ENCODE data around the gene CRY2. TPM values are rescaled to one million over a fixed set of nuclear protein-coding genes. Genes with fewer than 3 reads are reported as not detected.

Gene CRY2
- total RNA-seq, 1 experiment from 2014 or later, result 16.1 TPM

DNA sequence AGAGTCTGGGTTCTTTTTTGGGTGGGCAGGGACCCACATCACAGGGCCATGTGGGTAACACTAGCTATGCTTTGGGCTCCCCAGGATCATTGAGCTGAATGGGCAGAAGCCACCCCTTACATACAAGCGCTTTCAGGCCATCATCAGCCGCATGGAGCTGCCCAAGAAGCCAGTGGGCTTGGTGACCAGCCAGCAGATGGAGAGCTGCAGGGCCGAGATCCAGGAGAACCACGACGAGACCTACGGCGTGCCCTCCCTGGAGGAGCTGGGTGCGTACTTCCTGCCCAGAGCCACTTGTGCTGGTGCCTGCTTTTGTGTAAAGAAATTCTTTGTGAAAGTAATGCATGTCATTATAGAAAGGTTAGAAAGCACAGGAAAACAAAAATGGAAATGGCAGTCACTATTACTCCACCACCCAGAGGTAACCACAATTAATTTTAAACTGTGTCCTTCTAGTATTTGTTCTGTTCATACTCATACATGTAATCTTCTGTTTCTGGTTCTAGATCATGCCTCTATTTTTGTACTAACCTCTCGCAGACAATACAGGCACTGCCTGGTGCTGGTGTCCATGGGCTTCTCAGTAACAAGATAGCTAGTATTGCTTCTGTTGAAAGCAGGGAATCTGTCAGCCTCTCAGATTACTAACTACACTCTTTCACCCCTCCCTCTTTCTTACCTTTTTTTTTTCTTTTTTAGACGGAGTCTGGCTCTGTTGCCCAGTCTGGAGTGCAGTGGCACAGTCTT lies 13.7 kb downstream of the CRY2 start:
- Histone ChIP-seq H3K4me3 (no peak overlapping the region), H3K4me1 (replicated peaks) (peaks cover 16% of the 10 kb centered on the region), H3K9me3 (replicated peaks) (no peaks in the 10 kb centered on the region), H3K27ac (no peak overlapping the region), H3K36me3 (peaks cover 90% of the 10 kb centered on the region), H3K27me3 (replicated peaks) (no peaks in the 10 kb centered on the region)
- no peak for DNase-seq (ENCODE audit: low read depth in 1 of 2, low spot score in 2 of 2)

- Histone ChIP-seq H3K4me3 (no peak overlapping the region), H3K36me3 (peaks cover 93% of the 10 kb centered on the region), H3K27me3 (replicated peaks) (no peaks in the 10 kb centered on the region), H3K27ac (no peak overlapping the region), H3K4me1 (replicated peaks) (no peaks in the 10 kb centered on the region), H3K9me3 (replicated peaks) (no peaks in the 10 kb centered on the region)
- DNase-seq (ENCODE audit: low read depth in 1 of 2, low spot score in 2 of 2), result no peak
Measured at GRCh38 chr11:45864041-45864440, 16.8 kb downstream of the CRY2 start.

DNA sequence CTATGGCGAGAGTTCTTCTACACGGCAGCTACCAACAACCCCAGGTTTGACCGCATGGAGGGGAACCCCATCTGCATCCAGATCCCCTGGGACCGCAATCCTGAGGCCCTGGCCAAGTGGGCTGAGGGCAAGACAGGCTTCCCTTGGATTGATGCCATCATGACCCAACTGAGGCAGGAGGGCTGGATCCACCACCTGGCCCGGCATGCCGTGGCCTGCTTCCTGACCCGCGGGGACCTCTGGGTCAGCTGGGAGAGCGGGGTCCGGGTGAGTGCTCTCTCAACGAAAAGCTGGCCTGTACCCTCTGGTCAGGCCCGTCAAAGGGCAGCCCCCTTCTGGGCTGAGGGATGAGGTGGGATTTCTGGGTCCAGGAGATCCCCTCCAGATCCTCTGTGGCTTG lies 22.3 kb downstream of the CRY2 start:
- Histone ChIP-seq H3K36me3 (peaks cover 93% of the 10 kb centered on the region), H3K27me3 (replicated peaks) (no peaks in the 10 kb centered on the region), H3K4me3 (no peak overlapping the region), H3K9me3 (replicated peaks) (no peaks in the 10 kb centered on the region), H3K27ac (no peak overlapping the region), H3K4me1 (replicated peaks) (peaks cover 12% of the 10 kb centered on the region)
- DNase-seq (ENCODE audit: low read depth in 1 of 2, low spot score in 2 of 2), result no peak

DNA sequence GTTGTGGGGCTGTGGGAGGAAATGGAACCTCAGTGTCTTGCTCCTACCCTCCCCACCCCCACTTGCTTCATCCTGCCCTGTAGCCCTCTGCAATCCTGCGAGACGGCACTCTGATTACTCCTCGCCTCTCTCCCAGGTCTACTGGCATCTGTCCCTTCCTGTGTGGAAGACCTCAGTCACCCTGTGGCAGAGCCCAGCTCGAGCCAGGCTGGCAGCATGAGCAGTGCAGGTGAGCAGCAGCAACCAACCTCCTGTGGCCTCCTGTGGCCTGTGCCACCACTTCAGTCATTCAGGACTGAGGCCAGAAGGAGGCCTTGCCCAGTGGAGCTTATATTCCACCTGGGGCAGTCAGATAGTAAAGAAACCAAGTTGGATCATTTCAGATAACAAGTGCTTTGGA lies 23.4 kb downstream of the CRY2 start:
- H3K27me3 ChIP-seq (replicated peaks), result no peaks in the 10 kb centered on the region
- no peak for DNase-seq (ENCODE audit: low read depth in 1 of 2, low spot score in 2 of 2)
- H3K4me1 ChIP-seq (replicated peaks), result peaks cover 12% of the 10 kb centered on the region
- no peak overlapping the region for H3K27ac ChIP-seq
- peaks cover 96% of the 10 kb centered on the region for H3K36me3 ChIP-seq
- H3K9me3 ChIP-seq (replicated peaks), result no peaks in the 10 kb centered on the region
- no peak overlapping the region for H3K4me3 ChIP-seq

GRCh38 chr11:45871638-45872037 lies 24.4 kb downstream of the CRY2 start:
- no peaks in the 10 kb centered on the region for H3K27me3 ChIP-seq (replicated peaks)
- no peak overlapping the region for H3K27ac ChIP-seq
- peaks cover 94% of the 10 kb centered on the region for H3K36me3 ChIP-seq

GRCh38 chr11:45872651-45873356 lies 25.5 kb downstream of the CRY2 start:
- H3K27me3 ChIP-seq (replicated peaks), result no peaks in the 10 kb centered on the region
- 0 out of 2 replicates have a peak overlapping the region, but pooled peaks have one; percentile 11 for H3K27ac ChIP-seq
- no peaks in the 10 kb centered on the region for H3K9me3 ChIP-seq (replicated peaks)
- peak; percentile 77 to 79 for DNase-seq (ENCODE audit: low read depth in 1 of 2, low spot score in 2 of 2)
- peaks cover 12% of the 10 kb centered on the region for H3K4me1 ChIP-seq (replicated peaks)
- H3K36me3 ChIP-seq, result peaks cover 94% of the 10 kb centered on the region
- no peak overlapping the region for H3K4me3 ChIP-seq

More at GRCh38 chr11:45871638-45872037, 24.4 kb downstream of the CRY2 start:
- peaks cover 12% of the 10 kb centered on the region for H3K4me1 ChIP-seq (replicated peaks)
- no peaks in the 10 kb centered on the region for H3K9me3 ChIP-seq (replicated peaks)
- H3K4me3 ChIP-seq, result no peak overlapping the region
- DNase-seq (ENCODE audit: low read depth in 1 of 2, low spot score in 2 of 2), result no peak

- DNase-seq (ENCODE audit: low read depth in 1 of 2, low spot score in 2 of 2), result no peak
- no peaks in the 10 kb centered on the region for H3K27me3 ChIP-seq (replicated peaks)
- H3K27ac ChIP-seq, result no peak overlapping the region
- peaks cover 84% of the 10 kb centered on the region for H3K36me3 ChIP-seq
- H3K4me1 ChIP-seq (replicated peaks), result peaks cover 17% of the 10 kb centered on the region
- H3K9me3 ChIP-seq (replicated peaks), result no peaks in the 10 kb centered on the region
- H3K4me3 ChIP-seq, result no peak overlapping the region
Measured at GRCh38 chr11:45876401-45876800, 29.1 kb downstream of the CRY2 start.

GRCh38 chr11:45877221-45877620 lies 29.9 kb downstream of the CRY2 start:
- H3K4me1 ChIP-seq (replicated peaks), result peaks cover 14% of the 10 kb centered on the region
- H3K27me3 ChIP-seq (replicated peaks), result no peaks in the 10 kb centered on the region
- DNase-seq (ENCODE audit: low read depth in 1 of 2, low spot score in 2 of 2), result no peak
- H3K4me3 ChIP-seq, result no peak overlapping the region
- H3K36me3 ChIP-seq, result peaks cover 82% of the 10 kb centered on the region
- H3K27ac ChIP-seq, result no peak overlapping the region
- H3K9me3 ChIP-seq (replicated peaks), result no peaks in the 10 kb centered on the region

GRCh38 chr11:45877845-45878244 lies 30.6 kb downstream of the CRY2 start:
- Histone ChIP-seq H3K36me3 (peaks cover 84% of the 10 kb centered on the region), H3K4me3 (no peak overlapping the region), H3K27ac (no peak overlapping the region), H3K4me1 (replicated peaks) (peaks cover 10% of the 10 kb centered on the region), H3K9me3 (replicated peaks) (no peaks in the 10 kb centered on the region), H3K27me3 (replicated peaks) (no peaks in the 10 kb centered on the region)
- DNase-seq (ENCODE audit: low read depth in 1 of 2, low spot score in 2 of 2), result no peak

DNA sequence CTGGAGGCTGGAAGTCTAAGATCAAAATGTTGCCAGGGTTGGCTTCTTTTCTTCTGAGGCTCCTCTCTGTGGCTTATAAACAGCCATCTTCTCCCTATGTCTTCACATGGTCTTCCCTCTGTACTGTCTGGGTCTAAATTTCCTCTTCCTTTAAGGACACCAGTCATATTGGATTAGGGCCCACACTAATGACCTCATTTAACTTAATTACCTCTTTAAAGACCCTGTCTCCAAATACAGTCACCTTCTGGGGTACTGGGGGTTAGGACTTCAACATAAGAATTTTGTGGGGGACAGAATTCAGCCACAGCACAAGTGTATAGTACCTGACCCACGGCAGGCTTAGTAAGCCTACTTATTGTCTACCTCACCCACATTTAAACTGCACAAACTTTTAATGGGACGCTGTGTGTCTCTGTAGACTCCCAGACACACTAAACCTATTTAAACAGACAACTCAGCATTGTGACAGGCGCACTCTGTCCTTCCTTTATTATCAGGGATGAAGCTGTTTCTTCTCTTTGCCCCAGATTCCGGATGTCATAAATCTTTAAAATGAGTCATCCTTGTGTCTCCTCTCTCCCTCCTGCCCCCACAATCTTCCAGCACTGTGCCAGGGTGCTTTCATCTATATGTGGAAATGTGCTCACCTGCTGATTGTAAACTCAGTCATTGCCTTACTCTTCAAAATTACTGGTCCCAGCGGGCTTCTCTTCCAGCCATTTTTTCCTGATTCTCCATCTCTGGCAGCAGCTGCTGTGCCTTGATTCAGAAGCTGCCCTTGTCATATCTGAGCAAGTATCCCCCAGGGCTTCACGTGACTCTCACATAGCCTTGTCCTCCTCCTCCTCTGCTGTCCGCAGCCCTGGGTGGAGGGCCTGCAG lies 32.8 kb downstream of the CRY2 start:
- Histone ChIP-seq H3K4me1 (replicated peaks) (peaks cover 5% of the 10 kb centered on the region; the same call in 1 of the 2 replicates), H3K27me3 (replicated peaks) (no peaks in the 10 kb centered on the region), H3K27ac (no peak overlapping the region), H3K4me3 (no peak overlapping the region), H3K36me3 (peaks cover 64% of the 10 kb centered on the region), H3K9me3 (replicated peaks) (no peaks in the 10 kb centered on the region)
- DNase-seq (ENCODE audit: low read depth in 1 of 2, low spot score in 2 of 2), result no peak

DNA sequence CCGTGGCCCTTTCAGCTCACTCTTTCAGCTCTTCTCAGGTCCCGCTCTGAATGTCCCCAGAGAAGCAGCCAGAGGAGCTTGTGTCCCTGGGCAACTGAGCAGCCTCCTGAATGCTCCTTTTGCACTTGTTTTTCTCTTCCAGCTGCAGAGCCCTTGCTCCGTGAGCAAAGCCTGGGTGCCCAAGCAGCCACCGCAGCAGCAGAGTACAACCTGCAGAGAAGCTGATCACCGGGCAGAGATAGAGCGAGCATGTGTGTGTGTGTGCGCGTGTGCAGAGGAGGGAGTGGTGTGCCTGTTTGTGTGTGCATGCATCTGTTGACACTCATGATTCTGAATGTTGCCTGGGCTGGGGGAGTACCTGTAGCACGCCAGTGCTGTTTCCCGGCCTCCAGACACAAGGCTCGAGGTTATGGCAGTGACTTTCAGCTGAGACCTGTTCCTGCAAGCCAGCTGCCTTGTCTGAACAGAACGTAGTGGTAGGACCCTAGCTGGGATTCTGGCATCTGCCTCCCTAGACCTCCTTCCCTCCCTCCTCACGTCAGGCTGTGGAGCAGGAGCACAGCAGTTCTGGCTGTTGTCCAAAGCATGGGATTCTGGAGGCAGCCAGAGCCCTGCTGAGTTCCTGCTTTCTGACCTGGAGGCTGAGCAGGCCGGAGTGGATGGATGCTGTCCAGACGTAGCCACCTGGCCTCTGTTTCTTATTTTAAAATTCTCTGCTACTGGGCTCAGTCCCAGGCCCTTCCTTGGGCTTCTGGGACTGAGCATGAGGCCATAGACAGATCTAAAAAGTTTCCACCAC lies 33.7 kb downstream of the CRY2 start:
- Histone ChIP-seq H3K36me3 (peaks cover 55% of the 10 kb centered on the region), H3K4me3 (no peak overlapping the region), H3K27me3 (replicated peaks) (peaks cover 4% of the 10 kb centered on the region), H3K9me3 (replicated peaks) (peaks cover 3% of the 10 kb centered on the region; the same call in 1 of the 2 replicates), H3K4me1 (replicated peaks) (peaks cover 13% of the 10 kb centered on the region), H3K27ac (no peak overlapping the region)
- no peak for DNase-seq (ENCODE audit: low read depth in 1 of 2, low spot score in 2 of 2)

GRCh38 chr11:45881708-45882368 lies 34.6 kb downstream of the CRY2 start:
- DNase-seq (ENCODE audit: low read depth in 1 of 2, low spot score in 2 of 2), result no peak
- Histone ChIP-seq H3K27me3 (replicated peaks) (peaks cover 6% of the 10 kb centered on the region), H3K27ac (no peak overlapping the region), H3K9me3 (replicated peaks) (peaks cover 3% of the 10 kb centered on the region; the same call in 1 of the 2 replicates), H3K4me1 (replicated peaks) (peaks cover 13% of the 10 kb centered on the region), H3K36me3 (peaks cover 48% of the 10 kb centered on the region), H3K4me3 (no peak overlapping the region)

Data from SJSA1 (cell line).